ENCODE results near the gene FBXL19.

Gene FBXL19

DNA sequence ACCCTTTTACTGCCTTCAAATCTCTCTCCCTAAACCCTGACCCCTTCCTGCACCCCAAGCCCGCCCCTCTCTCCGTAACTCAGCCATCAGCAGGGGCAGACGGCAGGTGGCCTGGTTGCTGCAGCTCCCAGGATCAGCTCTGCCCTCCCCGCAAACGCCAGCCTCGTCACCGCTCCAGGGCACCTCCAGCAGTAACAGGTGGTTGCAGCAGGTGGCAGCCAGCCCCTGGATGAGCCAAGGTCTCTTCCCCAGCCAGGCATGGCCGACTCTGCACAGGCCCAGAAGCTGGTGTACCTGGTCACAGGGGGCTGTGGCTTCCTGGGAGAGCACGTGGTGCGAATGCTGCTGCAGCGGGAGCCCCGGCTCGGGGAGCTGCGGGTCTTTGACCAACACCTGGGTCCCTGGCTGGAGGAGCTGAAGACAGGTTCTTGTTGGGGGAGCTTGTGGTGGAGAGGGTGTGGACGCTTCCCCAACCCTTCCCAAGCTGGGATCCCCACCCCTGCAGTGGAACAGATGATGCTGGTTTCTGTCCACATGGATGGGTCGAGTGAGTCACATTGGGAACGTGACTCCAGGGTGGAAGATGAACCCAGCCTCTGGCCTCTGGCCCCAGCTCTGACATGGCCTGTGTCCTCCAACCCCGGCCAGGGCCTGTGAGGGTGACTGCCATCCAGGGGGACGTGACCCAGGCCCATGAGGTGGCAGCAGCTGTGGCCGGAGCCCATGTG is 62.2 kb downstream of the FBXL19 start:
- H3K4me3 ChIP-seq (replicated peaks in 1 of 2; ENCODE audit: low read depth in 2 of 2, low read length in 2 of 2), result peak overlapping the region; percentile 41 to 42
- TF ChIP-seq, protein P1, sequence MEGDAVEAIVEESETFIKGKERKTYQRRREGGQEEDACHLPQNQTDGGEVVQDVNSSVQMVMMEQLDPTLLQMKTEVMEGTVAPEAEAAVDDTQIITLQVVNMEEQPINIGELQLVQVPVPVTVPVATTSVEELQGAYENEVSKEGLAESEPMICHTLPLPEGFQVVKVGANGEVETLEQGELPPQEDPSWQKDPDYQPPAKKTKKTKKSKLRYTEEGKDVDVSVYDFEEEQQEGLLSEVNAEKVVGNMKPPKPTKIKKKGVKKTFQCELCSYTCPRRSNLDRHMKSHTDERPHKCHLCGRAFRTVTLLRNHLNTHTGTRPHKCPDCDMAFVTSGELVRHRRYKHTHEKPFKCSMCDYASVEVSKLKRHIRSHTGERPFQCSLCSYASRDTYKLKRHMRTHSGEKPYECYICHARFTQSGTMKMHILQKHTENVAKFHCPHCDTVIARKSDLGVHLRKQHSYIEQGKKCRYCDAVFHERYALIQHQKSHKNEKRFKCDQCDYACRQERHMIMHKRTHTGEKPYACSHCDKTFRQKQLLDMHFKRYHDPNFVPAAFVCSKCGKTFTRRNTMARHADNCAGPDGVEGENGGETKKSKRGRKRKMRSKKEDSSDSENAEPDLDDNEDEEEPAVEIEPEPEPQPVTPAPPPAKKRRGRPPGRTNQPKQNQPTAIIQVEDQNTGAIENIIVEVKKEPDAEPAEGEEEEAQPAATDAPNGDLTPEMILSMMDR (IDR thresholded peaks at IDR 0.05; ENCODE audit: low read depth, low read length), result no peak
- no peak for DNase-seq (ENCODE audit: low read depth in 2 of 2)

DNA sequence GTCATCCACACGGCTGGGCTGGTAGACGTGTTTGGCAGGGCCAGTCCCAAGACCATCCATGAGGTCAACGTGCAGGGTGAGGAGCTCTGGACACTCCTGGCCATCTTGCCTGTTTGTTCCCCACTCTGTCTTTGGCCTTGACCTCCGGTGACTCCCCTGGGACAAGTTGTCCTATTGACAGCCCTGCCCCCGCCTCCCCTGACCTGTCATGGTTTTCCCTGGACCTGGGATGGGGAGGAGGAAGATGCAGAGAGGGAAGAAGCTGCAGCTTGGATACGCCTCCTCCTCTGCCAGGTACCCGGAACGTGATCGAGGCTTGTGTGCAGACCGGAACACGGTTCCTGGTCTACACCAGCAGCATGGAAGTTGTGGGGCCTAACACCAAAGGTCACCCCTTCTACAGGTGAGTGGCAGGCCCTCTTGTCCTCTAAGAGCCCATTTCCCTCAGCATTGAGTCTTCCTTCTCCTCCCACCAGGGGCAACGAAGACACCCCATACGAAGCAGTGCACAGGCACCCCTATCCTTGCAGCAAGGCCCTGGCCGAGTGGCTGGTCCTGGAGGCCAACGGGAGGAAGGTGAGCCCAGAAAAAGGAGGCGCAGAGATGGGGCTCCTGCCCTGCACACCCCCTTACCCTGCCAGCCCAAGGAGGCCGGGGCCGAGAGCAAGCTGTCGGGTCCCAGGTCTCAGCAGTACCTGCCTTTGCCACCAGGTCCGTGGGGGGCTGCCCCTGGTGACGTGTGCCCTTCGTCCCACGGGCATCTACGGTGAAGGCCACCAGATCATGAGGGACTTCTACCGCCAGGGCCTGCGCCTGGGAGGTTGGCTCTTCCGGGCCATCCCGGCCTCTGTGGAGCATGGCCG is 63.0 kb downstream of the FBXL19 start:
- no peak overlapping the region for H3K4me3 ChIP-seq (replicated peaks in 1 of 2; ENCODE audit: low read depth in 2 of 2, low read length in 2 of 2)
- DNase-seq (ENCODE audit: low read depth in 2 of 2), result no peak
- TF ChIP-seq, protein P1 (IDR thresholded peaks at IDR 0.05; ENCODE audit: low read depth, low read length), result no peak

DNA sequence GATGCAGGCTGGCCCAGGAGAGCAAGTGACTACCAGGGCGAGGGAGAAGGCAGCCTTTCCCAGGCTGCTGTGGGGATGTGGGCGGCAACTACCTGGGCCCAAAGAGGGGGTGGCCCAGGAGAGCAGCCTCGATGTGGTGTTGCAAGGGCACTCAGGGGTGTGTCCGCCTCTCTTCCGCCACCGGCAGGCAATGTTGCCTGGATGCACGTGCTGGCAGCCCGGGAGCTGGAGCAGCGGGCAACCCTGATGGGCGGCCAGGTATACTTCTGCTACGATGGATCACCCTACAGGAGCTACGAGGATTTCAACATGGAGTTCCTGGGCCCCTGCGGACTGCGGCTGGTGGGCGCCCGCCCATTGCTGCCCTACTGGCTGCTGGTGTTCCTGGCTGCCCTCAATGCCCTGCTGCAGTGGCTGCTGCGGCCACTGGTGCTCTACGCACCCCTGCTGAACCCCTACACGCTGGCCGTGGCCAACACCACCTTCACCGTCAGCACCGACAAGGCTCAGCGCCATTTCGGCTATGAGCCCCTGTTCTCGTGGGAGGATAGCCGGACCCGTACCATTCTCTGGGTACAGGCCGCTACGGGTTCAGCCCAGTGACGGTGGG is 64.3 kb downstream of the FBXL19 start:
- DNase-seq (ENCODE audit: low read depth in 2 of 2), result no peak
- TF ChIP-seq, protein P1 (IDR thresholded peaks at IDR 0.05; ENCODE audit: low read depth, low read length), result no peak
- H3K4me3 ChIP-seq (replicated peaks in 1 of 2; ENCODE audit: low read depth in 2 of 2, low read length in 2 of 2), result no peak overlapping the region

DNA sequence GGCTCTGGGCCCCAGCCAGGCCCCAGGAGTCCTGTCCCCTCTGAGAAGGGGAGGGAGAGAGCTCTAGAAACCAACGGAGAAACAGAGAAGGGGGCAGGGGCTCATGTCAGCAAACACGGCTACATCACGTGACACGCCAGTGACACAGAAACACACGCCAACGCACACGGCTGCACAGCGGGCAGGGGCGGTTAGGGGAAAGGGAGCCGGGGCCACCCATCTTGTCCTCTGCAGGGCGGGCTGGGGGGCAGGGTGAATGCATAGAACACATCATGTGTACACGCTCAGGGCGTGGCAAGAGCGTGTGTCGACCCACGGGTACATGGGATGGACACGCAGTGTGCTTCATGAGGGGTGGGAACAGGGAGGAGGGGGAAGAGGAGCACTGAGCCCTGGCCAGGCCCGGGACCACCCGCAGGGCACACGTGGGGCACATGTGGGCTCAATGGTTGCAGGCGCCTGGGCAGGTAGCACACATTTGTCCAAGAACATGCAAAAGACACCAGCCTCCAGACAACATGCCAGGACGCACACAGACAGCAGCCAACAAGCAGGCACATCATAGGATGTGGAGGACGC is 66.2 kb downstream of the FBXL19 start:
- DNase-seq (ENCODE audit: low read depth in 2 of 2), result no peak
- H3K4me3 ChIP-seq (replicated peaks in 1 of 2; ENCODE audit: low read depth in 2 of 2, low read length in 2 of 2), result no peak overlapping the region
- TF ChIP-seq, protein P1 (IDR thresholded peaks at IDR 0.05; ENCODE audit: low read depth, low read length), result no peak

DNA sequence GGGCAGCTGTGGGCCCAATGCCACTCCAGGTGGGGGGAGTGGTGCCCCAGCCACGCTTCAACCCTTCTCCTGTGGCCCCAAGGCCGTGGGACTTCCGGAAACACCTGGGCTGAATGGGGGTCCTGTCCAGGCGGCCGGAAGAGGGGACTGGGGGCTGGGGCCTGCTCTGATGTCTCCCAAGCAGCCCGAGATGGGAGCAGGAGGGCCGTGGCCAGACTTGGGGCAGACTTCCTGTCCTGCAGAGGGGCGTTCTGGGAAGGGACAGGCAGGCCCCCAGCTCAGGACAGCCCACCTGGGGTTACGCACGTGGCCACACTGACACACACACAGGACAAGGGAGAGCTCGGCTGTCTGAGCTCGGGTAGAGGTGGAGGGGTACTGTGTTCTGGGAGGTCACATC is 66.7 kb downstream of the FBXL19 start:
- no peak overlapping the region for H3K4me3 ChIP-seq (replicated peaks in 1 of 2; ENCODE audit: low read depth in 2 of 2, low read length in 2 of 2)
- DNase-seq (ENCODE audit: low read depth in 2 of 2), result no peak
- TF ChIP-seq, protein P1 (IDR thresholded peaks at IDR 0.05; ENCODE audit: low read depth, low read length), result no peak

DNA sequence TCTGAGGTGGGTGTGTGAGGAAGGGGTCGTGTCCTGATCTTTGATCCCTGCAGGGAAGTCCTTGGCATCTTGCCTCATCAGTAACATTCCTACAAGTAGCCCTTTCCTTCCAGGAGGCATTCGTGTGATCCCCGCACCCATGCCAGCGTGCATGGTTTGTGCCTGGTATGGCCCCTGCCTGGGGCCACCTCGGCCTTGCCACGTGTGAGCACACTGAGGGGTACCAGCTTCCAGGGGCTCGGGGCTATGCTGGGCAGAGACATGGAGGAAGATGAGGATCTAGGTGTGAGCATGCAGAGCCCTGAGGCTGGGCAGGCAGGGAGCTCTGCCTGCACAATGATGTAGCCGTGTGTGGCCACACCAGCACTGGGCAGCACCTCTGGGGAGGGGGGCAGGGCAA is 67.7 kb downstream of the FBXL19 start:
- H3K4me3 ChIP-seq (replicated peaks in 1 of 2; ENCODE audit: low read depth in 2 of 2, low read length in 2 of 2), result no peak overlapping the region
- DNase-seq (ENCODE audit: low read depth in 2 of 2), result no peak
- TF ChIP-seq, protein P1 (IDR thresholded peaks at IDR 0.05; ENCODE audit: low read depth, low read length), result no peak

Measured in cardiac fibroblast (primary cell).